Natural killer cell (primary cell): ENCODE data around the gene ITCH. TPM values are rescaled to one million over a fixed set of nuclear protein-coding genes. Genes with fewer than 3 reads are reported as not detected.
A peak's percentile ranks its signal among the peaks of the same experiment; 100 is the strongest.

Experiments
- ATAC-seq, 3 donors: fragments of 150-1000 bp in 2 of 3; fragments of 200-7000 bp in 1 of 3; cut with Tn5 transposase; 1 replicate in 1 of 3; 2 replicates in 2 of 3; pipeline ENCODE4 v1.10.0; 2021; ENCODE audit warnings: mild to moderate bottlenecking in 2 of 3, moderate library complexity in 2 of 3
- DNase-seq, 2 donors: peaks; one replicate each; pipeline versions ENCODE4 v3.0.0 to v3.0.0-alpha.2; 2013 to 2021; ENCODE audit warnings: mixed read lengths in 1 of 2
- H3K27ac ChIP-seq: one replicate; pipeline ENCODE4 v1.5.1; 2013; ENCODE audit warnings: mild to moderate bottlenecking, low read length
- H3K27me3 ChIP-seq: one replicate; pipeline ENCODE4 v1.6.1; 2013; ENCODE audit warnings: low read length; ENCODE audit not compliant: control insufficient read depth, insufficient read depth
- H3K36me3 ChIP-seq: one replicate; pipeline ENCODE4 v1.6.1; 2013; ENCODE audit warnings: low read length; ENCODE audit not compliant: control insufficient read depth, insufficient read depth
- H3K4me1 ChIP-seq: one replicate; pipeline ENCODE4 v1.6.1; 2013; ENCODE audit warnings: low read length; ENCODE audit not compliant: control insufficient read depth, insufficient read depth
- H3K4me3 ChIP-seq: one replicate; pipeline ENCODE4 v1.5.1; 2013; ENCODE audit warnings: low read length
- H3K9me3 ChIP-seq: one replicate; pipeline ENCODE4 v1.6.1; 2013; ENCODE audit warnings: low read length; ENCODE audit not compliant: control insufficient read depth, insufficient read depth
- H3K27ac Mint-ChIP-seq, 2 donors: one replicate each; pipeline ENCODE4 v1.8.0; 2022; ENCODE audit warnings: mild to moderate bottlenecking in 2 of 2, mixed read lengths in 2 of 2, moderate library complexity in 1 of 2
- H3K27me3 Mint-ChIP-seq, 2 donors: one replicate each; pipeline ENCODE4 v1.8.0; 2022; ENCODE audit warnings: low read depth in 2 of 2, mixed read lengths in 2 of 2
- H3K36me3 Mint-ChIP-seq: one replicate; pipeline ENCODE4 v1.8.0; 2022; ENCODE audit warnings: mixed read lengths
- H3K4me1 Mint-ChIP-seq, 2 donors: one replicate each; pipeline ENCODE4 v1.8.0; 2022; ENCODE audit warnings: mixed read lengths in 2 of 2
- H3K4me3 Mint-ChIP-seq: one replicate; pipeline ENCODE4 v1.8.0; 2022; ENCODE audit warnings: mild to moderate bottlenecking, moderate library complexity, mixed read lengths
- H3K9me3 Mint-ChIP-seq, 2 donors: one replicate each; pipeline ENCODE4 v1.8.0; 2022; ENCODE audit warnings: mixed read lengths in 2 of 2
- WGBS: methylation state at CpG from one replicate; pipeline ENCODE4 v1.1.7; 2013; ENCODE audit warnings: missing lambda C conversion rate; ENCODE audit not compliant: insufficient coverage; 5-methylcytosine and 5-hydroxymethylcytosine counted together
- intact Hi-C: fragments of 100-400 bp; cut with micrococcal nuclease; formaldehyde crosslinking; loops from one replicate; pipeline ENCODE4 v1.14.2; 2022
- total RNA-seq, 4 donors: library from RNA; stranded (reverse); fragments of 120-200 nt in 1 of 4; gene quantifications; one replicate each; pipeline versions ENCODE4 v1.2.3 to v1.2.4, GENCODE V29; 2013 to 2022
- TF ChIP-seq, protein P1 (sequence below): fragments of 200-600 bp; IDR thresholded peaks from one replicate; pipeline ENCODE4 v1.8.0; 2022; ENCODE audit warnings: antibody characterized with exemption

ITCH gene
- total RNA-seq, 3 donors from 2014 or later (not counting 1 experiment from before 2014, with no cell fraction given), result 157 to 182 (median 163) TPM

DNA sequence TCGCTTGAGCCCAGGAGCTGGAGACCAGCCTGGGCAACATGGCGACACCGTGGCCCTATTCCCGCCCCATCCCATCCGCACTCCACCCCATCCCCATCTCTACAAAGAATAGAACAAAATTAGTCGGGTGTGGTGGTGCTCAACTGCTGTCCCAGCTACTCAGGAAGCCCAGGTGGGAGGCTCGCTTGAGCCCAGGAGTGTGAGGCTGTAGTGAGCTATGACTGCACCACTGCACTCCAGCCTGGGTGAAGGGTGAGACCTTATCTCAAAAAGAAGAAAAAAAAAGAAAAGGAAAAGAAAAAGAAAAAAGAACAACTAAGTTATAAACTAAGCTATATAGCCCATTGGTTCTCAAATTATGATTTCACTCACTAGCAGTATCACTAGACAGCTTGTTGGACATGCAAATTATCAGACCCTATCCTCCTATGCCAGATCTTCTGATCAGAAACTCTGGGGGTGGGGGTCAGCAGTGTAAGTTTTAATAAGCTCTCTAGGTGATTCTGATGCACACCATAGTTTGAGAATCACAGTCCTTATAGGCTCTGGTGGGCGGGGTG is 491 bp upstream of the ITCH start:
- H3K27me3 Mint-ChIP-seq, result no peaks in the 10 kb centered on the region
- H3K9me3 Mint-ChIP-seq, result no peaks in the 10 kb centered on the region
- DNase-seq, result no peak
- H3K36me3 Mint-ChIP-seq, result no peaks in the 10 kb centered on the region
- intact Hi-C loops, result loop anchor here (1.0 to 2.0 kb wide), 2 partner anchors 24 to 154 kb away; partner anchors contain the start of gene DYNLRB1
- peaks cover 30 to 31% of the 10 kb centered on the region in 2 donors for H3K4me1 Mint-ChIP-seq
- peak overlapping the region; percentile 85 to 98 for H3K27ac Mint-ChIP-seq
- peaks cover 38% of the 10 kb centered on the region for H3K4me1 ChIP-seq
- TF ChIP-seq, protein P1, sequence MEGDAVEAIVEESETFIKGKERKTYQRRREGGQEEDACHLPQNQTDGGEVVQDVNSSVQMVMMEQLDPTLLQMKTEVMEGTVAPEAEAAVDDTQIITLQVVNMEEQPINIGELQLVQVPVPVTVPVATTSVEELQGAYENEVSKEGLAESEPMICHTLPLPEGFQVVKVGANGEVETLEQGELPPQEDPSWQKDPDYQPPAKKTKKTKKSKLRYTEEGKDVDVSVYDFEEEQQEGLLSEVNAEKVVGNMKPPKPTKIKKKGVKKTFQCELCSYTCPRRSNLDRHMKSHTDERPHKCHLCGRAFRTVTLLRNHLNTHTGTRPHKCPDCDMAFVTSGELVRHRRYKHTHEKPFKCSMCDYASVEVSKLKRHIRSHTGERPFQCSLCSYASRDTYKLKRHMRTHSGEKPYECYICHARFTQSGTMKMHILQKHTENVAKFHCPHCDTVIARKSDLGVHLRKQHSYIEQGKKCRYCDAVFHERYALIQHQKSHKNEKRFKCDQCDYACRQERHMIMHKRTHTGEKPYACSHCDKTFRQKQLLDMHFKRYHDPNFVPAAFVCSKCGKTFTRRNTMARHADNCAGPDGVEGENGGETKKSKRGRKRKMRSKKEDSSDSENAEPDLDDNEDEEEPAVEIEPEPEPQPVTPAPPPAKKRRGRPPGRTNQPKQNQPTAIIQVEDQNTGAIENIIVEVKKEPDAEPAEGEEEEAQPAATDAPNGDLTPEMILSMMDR, result no peak
- H3K4me3 Mint-ChIP-seq, result peak overlapping the region; percentile 100
- peak overlapping the region; percentile 94 for H3K4me3 ChIP-seq
- H3K27me3 ChIP-seq, result no peaks in the 10 kb centered on the region
- H3K36me3 ChIP-seq, result no peaks in the 10 kb centered on the region
- H3K9me3 ChIP-seq, result no peaks in the 10 kb centered on the region
- ATAC-seq, result no peak
- H3K27ac ChIP-seq, result no peak overlapping the region
- WGBS, result 70% methylated on average over 4 of the region's 8 CpGs

DNA sequence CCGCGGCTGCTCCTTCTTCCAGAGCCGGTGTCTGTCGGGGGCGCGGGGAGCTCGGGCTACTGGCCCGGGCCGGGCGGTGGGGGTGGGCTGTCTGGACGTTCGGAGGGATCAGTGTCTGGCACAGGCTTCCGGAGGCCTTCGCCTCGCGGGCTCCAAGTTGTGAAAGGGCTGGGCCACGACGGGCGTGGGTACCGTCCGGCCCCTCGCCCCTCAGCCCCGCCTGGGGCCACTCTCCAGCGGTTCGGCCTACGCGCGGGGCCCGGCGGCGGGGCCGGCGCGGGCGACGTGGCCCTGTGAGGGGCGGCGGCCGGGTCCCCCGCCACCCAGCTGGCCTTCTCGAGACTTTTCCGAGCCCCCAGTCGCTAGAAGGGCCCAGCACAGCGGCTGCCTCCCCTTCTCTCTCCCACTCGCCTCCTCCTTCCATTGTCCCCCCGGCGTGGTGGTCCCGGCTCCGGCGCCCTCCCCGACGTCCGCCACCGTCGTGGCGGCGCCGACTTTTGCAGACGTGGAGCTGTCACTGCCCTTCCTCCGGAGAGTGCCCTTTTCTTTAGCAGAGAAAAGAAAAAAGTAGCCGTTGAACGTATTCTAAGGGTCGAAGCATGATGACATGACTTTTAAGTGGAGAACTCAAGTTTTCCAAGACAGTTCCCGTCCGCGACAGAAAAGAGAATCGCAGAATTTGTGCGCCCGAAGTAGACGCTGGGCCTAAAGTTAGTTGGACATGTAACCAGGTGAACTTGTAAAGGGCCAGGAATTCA is 571 bp downstream of the ITCH start:
- ATAC-seq (peak; percentile 41 to 62 (median 47)), DNase-seq (peak in 1 of 2 donors; percentile 29)
- intact Hi-C loops, result loop anchor here (1.0 to 2.0 kb wide), 2 partner anchors 25 to 153 kb away; partner anchors contain the start of gene DYNLRB1
- H3K4me1 ChIP-seq, result peaks cover 48% of the 10 kb centered on the region
- Mint-ChIP-seq H3K9me3 (no peaks in the 10 kb centered on the region), H3K27me3 (no peaks in the 10 kb centered on the region), H3K4me1 (peaks cover 41 to 42% of the 10 kb centered on the region in 2 donors), H3K27ac (peak overlapping the region; percentile 85 to 98), H3K36me3 (no peaks in the 10 kb centered on the region), H3K4me3 (peak overlapping the region; percentile 100)
- WGBS, result under 1% methylated on average over 70 of the region's 70 CpGs
- TF ChIP-seq, protein P1, result no peak
- H3K27me3 ChIP-seq, result no peaks in the 10 kb centered on the region
- no peaks in the 10 kb centered on the region for H3K36me3 ChIP-seq
- H3K9me3 ChIP-seq, result no peaks in the 10 kb centered on the region
- H3K27ac ChIP-seq, result peak overlapping the region; percentile 95
- peak overlapping the region; percentile 94 for H3K4me3 ChIP-seq

DNA sequence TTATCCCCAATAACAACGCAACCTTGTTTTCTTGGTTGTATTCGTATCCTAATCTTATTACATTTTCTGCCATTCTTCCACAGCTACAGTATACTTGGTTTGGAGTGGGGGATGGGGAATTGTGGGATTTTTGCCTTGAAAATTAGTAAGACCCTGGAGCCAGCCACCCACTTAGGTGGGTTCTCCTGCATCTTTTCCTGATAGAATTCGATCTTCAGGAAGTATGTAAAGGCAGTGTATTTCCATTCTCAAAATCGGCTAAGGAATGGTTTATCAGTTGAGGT is 1.1 kb downstream of the ITCH start:
- TF ChIP-seq, protein P1, result no peak
- H3K4me3 Mint-ChIP-seq, result peak overlapping the region; percentile 100
- H3K27ac ChIP-seq, result peak overlapping the region; percentile 95
- peaks cover 46 to 47% of the 10 kb centered on the region in 2 donors for H3K4me1 Mint-ChIP-seq
- no peaks in the 10 kb centered on the region for H3K9me3 Mint-ChIP-seq
- H3K36me3 ChIP-seq, result no peaks in the 10 kb centered on the region
- intact Hi-C loops, result no loop called here
- H3K27ac Mint-ChIP-seq, result peak overlapping the region; percentile 85 to 98
- peaks cover 54% of the 10 kb centered on the region for H3K4me1 ChIP-seq
- no peaks in the 10 kb centered on the region for H3K27me3 ChIP-seq
- WGBS, result 64% methylated on average over 2 of the region's 4 CpGs
- DNase-seq (no peak), ATAC-seq (no peak)
- peak overlapping the region; percentile 94 for H3K4me3 ChIP-seq
- no peaks in the 10 kb centered on the region for H3K36me3 Mint-ChIP-seq
- no peaks in the 10 kb centered on the region for H3K27me3 Mint-ChIP-seq
- H3K9me3 ChIP-seq, result no peaks in the 10 kb centered on the region
